H1 (cell line): ENCODE measurements around the gene DENND4A. TPM values are rescaled to one million over a fixed set of nuclear protein-coding genes. Genes with fewer than 3 reads are reported as not detected.

ENCODE experiments used
- ASH2L ChIP-seq: fragments of 200-600, 300-600 bp; sonication (generic); IDR thresholded peaks from one replicate; pipeline ENCODE4 v1.7.1; 2017; ENCODE audit warnings: low read length
- JUND ChIP-seq: IDR thresholded peaks from 2 replicates; pipeline ENCODE4 v1.6.1; 2011; ENCODE audit warnings: mild to moderate bottlenecking, improper control_type of control experiment, low read length
- PHF8 ChIP-seq: fragments of 200-600 bp; sonication (generic); conservative IDR thresholded peaks from 2 replicates; pipeline ENCODE4 v1.7.1; 2012; ENCODE audit warnings: low read depth, mild to moderate bottlenecking, inconsistent platforms, low read length, moderate library complexity
- POLR2A ChIP-seq, 2 experiments: IDR thresholded peaks; 1 replicate in 1 of 2; 2 replicates in 1 of 2; pipeline ENCODE4 v1.6.1; 2011; ENCODE audit warnings: low read depth in 2 of 2, low read length in 2 of 2, mild to moderate bottlenecking in 2 of 2; ENCODE audit errors: control extremely low read depth in 1 of 2
- TAF1 ChIP-seq: IDR thresholded peaks from 2 replicates; pipeline ENCODE4 v1.6.1; 2011; ENCODE audit warnings: mild to moderate bottlenecking, low read depth, low read length
- YY1 ChIP-seq: IDR thresholded peaks from 2 replicates; pipeline ENCODE4 v1.6.1; 2011; ENCODE audit warnings: low read depth, mild to moderate bottlenecking, low read length
- polyA plus RNA-seq, 7 experiments: library from polyadenylated mRNA; depleted of rRNA in 3 of 7; stranded (reverse) in 5 of 7; unstranded in 2 of 7; fragments of >200 nt in 5 of 7; fragments of 200-250 nt in 2 of 7; gene quantifications; 1 replicate in 5 of 7; 2 replicates in 1 of 7; 4 replicates in 1 of 7; pipeline versions ENCODE4 v1.2.1 to v1.2.3, GENCODE V29; 2011 to 2013; ENCODE audit warnings: missing spikeins in 2 of 7, mixed read lengths in 2 of 7
- total RNA-seq: library from RNA; stranded (reverse); fragmentation: NEBNext Ultra II Directional; extraction: Animal tissue kit (Norgen Biotek cat#: 25700); gene quantifications from 2 replicates; pipeline ENCODE4 v1.2.1, GENCODE V29; 2021
- TF ChIP-seq, protein P1 (sequence below): fragments of 300-600 bp; sonication (generic); IDR thresholded peaks from 2 replicates; pipeline ENCODE4 v1.7.1; 2012; ENCODE audit warnings: low read length, moderate library complexity, mild to moderate bottlenecking, inconsistent platforms; ENCODE audit not compliant: insufficient replicate concordance

Gene DENND4A
- total and polyA plus RNA-seq, 2 of the 8 experiments (the other 6 are each of a cell fraction or from before 2014, with no cell fraction given), result 1.3 to 4.7 TPM

DNA sequence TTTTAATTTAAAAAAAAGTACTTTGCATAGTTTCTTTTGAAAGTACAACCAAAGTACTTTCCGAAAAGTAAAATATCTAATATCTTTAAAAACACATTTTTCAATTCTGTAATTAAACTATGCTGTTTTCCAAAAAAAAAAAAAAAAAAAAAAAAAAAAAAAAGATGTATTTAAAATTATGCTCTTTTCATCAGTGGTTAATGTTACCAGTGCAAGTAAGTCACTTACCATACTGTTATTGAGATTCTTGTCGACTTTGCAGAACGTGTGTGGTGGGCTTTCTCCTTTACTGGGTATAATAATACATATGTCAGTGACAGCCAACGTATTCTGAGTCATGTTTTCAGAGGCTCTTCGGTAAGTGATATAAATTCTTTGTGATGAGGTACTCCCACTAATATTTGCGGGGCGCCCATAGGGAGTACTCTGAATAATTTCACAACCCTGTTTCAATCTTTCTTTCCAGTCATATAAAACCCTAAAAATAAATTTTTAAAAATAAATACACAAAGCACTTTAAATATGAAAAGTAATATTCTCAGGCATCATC is 39.9 kb downstream of the DENND4A start (continued):
- TF ChIP-seq PHF8 (no peak), YY1 (no peak), TAF1 (no peak), JUND (no peak), ASH2L (no peak), POLR2A (IDR thresholded peaks at IDR 0.05; ENCODE audit: control extremely low read depth in 1 of 2, low read depth in 2 of 2, low read length in 2 of 2) (no peak)
- TF ChIP-seq, protein P1, sequence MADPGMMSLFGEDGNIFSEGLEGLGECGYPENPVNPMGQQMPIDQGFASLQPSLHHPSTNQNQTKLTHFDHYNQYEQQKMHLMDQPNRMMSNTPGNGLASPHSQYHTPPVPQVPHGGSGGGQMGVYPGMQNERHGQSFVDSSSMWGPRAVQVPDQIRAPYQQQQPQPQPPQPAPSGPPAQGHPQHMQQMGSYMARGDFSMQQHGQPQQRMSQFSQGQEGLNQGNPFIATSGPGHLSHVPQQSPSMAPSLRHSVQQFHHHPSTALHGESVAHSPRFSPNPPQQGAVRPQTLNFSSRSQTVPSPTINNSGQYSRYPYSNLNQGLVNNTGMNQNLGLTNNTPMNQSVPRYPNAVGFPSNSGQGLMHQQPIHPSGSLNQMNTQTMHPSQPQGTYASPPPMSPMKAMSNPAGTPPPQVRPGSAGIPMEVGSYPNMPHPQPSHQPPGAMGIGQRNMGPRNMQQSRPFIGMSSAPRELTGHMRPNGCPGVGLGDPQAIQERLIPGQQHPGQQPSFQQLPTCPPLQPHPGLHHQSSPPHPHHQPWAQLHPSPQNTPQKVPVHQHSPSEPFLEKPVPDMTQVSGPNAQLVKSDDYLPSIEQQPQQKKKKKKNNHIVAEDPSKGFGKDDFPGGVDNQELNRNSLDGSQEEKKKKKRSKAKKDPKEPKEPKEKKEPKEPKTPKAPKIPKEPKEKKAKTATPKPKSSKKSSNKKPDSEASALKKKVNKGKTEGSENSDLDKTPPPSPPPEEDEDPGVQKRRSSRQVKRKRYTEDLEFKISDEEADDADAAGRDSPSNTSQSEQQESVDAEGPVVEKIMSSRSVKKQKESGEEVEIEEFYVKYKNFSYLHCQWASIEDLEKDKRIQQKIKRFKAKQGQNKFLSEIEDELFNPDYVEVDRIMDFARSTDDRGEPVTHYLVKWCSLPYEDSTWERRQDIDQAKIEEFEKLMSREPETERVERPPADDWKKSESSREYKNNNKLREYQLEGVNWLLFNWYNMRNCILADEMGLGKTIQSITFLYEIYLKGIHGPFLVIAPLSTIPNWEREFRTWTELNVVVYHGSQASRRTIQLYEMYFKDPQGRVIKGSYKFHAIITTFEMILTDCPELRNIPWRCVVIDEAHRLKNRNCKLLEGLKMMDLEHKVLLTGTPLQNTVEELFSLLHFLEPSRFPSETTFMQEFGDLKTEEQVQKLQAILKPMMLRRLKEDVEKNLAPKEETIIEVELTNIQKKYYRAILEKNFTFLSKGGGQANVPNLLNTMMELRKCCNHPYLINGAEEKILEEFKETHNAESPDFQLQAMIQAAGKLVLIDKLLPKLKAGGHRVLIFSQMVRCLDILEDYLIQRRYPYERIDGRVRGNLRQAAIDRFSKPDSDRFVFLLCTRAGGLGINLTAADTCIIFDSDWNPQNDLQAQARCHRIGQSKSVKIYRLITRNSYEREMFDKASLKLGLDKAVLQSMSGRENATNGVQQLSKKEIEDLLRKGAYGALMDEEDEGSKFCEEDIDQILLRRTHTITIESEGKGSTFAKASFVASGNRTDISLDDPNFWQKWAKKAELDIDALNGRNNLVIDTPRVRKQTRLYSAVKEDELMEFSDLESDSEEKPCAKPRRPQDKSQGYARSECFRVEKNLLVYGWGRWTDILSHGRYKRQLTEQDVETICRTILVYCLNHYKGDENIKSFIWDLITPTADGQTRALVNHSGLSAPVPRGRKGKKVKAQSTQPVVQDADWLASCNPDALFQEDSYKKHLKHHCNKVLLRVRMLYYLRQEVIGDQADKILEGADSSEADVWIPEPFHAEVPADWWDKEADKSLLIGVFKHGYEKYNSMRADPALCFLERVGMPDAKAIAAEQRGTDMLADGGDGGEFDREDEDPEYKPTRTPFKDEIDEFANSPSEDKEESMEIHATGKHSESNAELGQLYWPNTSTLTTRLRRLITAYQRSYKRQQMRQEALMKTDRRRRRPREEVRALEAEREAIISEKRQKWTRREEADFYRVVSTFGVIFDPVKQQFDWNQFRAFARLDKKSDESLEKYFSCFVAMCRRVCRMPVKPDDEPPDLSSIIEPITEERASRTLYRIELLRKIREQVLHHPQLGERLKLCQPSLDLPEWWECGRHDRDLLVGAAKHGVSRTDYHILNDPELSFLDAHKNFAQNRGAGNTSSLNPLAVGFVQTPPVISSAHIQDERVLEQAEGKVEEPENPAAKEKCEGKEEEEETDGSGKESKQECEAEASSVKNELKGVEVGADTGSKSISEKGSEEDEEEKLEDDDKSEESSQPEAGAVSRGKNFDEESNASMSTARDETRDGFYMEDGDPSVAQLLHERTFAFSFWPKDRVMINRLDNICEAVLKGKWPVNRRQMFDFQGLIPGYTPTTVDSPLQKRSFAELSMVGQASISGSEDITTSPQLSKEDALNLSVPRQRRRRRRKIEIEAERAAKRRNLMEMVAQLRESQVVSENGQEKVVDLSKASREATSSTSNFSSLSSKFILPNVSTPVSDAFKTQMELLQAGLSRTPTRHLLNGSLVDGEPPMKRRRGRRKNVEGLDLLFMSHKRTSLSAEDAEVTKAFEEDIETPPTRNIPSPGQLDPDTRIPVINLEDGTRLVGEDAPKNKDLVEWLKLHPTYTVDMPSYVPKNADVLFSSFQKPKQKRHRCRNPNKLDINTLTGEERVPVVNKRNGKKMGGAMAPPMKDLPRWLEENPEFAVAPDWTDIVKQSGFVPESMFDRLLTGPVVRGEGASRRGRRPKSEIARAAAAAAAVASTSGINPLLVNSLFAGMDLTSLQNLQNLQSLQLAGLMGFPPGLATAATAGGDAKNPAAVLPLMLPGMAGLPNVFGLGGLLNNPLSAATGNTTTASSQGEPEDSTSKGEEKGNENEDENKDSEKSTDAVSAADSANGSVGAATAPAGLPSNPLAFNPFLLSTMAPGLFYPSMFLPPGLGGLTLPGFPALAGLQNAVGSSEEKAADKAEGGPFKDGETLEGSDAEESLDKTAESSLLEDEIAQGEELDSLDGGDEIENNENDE, result no peak
